ENCODE results near the gene ZNF17.

GRCh38 chr19:57466489-57466888 is 55.5 kb downstream of the ZNF17 start:
- TF ChIP-seq CTCF (IDR thresholded peaks at IDR 0.05) (no peak), POLR2A (IDR thresholded peaks at IDR 0.05) (no peak)
